Right atrium auricular region (tissue), 2 donors: Measurements from ENCODE around the gene CEP83. TPM values are rescaled to one million over a fixed set of nuclear protein-coding genes. Genes with fewer than 3 reads are reported as not detected.

Experiments used
- DNase-seq: peaks from one replicate; pipeline ENCODE4 v3.0.0-alpha.2; 2019; ENCODE audit warnings: low spot score
- H3K27ac ChIP-seq, 2 donors: fragments of 200-600 bp; sonication (generic); 1 replicate in 1 of 2; 2 replicates in 1 of 2; pipeline ENCODE4 v1.5.1; 2016 to 2019
- H3K27me3 ChIP-seq, 2 donors: fragments of 200-600 bp; sonication (generic); one replicate each; pipeline versions ENCODE4 v1.5.1 to v1.6.0; 2017 to 2019
- H3K36me3 ChIP-seq: fragments of 200-600 bp; sonication (generic); one replicate; pipeline ENCODE4 v1.5.1; 2016
- H3K4me1 ChIP-seq, 2 donors: fragments of 200-600 bp; sonication (generic); one replicate each; pipeline versions ENCODE4 v1.5.1 to v1.6.0; 2017 to 2019
- H3K4me3 ChIP-seq, 2 donors: fragments of 200-600 bp; sonication (generic); 1 replicate in 1 of 2; 2 replicates in 1 of 2; pipeline ENCODE4 v1.5.1; 2017 to 2019; ENCODE audit warnings: mild to moderate bottlenecking in 1 of 2, moderate library complexity in 1 of 2
- H3K9me3 ChIP-seq, 2 donors: fragments of 200-600 bp; sonication (generic); one replicate each; pipeline ENCODE4 v1.5.1; 2019
- CTCF ChIP-seq, 2 donors: fragments of 200-600 bp; sonication (generic); IDR thresholded peaks; one replicate each; pipeline ENCODE4 v1.5.1; 2019; ENCODE audit warnings: antibody characterized with exemption in 2 of 2
- total RNA-seq, 2 donors: library from RNA; depleted of rRNA; stranded (reverse); fragments of >200 nt; gene quantifications; one replicate each; pipeline ENCODE4 v1.1.0, GENCODE V29; 2016

CEP83 gene
- total RNA-seq, 2 donors from 2014 or later: 13.0 to 16.6 TPM

GRCh38 chr12:94290353-94290752 lies 169.3 kb downstream of the CEP83 start:
- no peak overlapping the region for H3K4me3 ChIP-seq
- DNase-seq: no peak
- no peak for TF ChIP-seq CTCF (IDR thresholded peaks at IDR 0.05)
- no peaks in the 10 kb centered on the region for H3K9me3 ChIP-seq
- H3K27ac ChIP-seq: peak overlapping the region; percentile 70 to 86
- no peaks in the 10 kb centered on the region for H3K27me3 ChIP-seq
- H3K36me3 ChIP-seq: no peaks in the 10 kb centered on the region
- peaks cover 0 to 30% of the 10 kb centered on the region in 2 donors for H3K4me1 ChIP-seq

- Histone ChIP-seq H3K27ac (peak overlapping the region; percentile 70 to 86), H3K9me3 (no peaks in the 10 kb centered on the region), H3K4me1 (peaks cover 0 to 30% of the 10 kb centered on the region in 2 donors), H3K27me3 (no peaks in the 10 kb centered on the region), H3K4me3 (no peak overlapping the region), H3K36me3 (no peaks in the 10 kb centered on the region)
- DNase-seq: no peak
- no peak for TF ChIP-seq CTCF (IDR thresholded peaks at IDR 0.05)
Observed at GRCh38 chr12:94289461-94290312, 170.0 kb downstream of the CEP83 start.

GRCh38 chr12:94287245-94287628 lies 172.4 kb downstream of the CEP83 start:
- H3K27me3 ChIP-seq: no peaks in the 10 kb centered on the region
- no peak overlapping the region for H3K27ac ChIP-seq
- H3K4me3 ChIP-seq: no peak overlapping the region
- H3K36me3 ChIP-seq: no peaks in the 10 kb centered on the region
- H3K4me1 ChIP-seq: peaks cover 0 to 30% of the 10 kb centered on the region in 2 donors
- no peak for TF ChIP-seq CTCF (IDR thresholded peaks at IDR 0.05)
- no peaks in the 10 kb centered on the region for H3K9me3 ChIP-seq
- DNase-seq: no peak

GRCh38 chr12:94286583-94287244 lies 173.0 kb downstream of the CEP83 start:
- no peaks in the 10 kb centered on the region for H3K36me3 ChIP-seq
- no peak for DNase-seq

GRCh38 chr12:94285943-94286582 lies 173.6 kb downstream of the CEP83 start:
- Histone ChIP-seq H3K4me3 (no peak overlapping the region), H3K27me3 (no peaks in the 10 kb centered on the region), H3K36me3 (no peaks in the 10 kb centered on the region), H3K27ac (no peak overlapping the region), H3K4me1 (peaks cover 0 to 28% of the 10 kb centered on the region in 2 donors), H3K9me3 (no peaks in the 10 kb centered on the region)
- no peak for DNase-seq
- TF ChIP-seq CTCF (IDR thresholded peaks at IDR 0.05): no peak

More at GRCh38 chr12:94286583-94287244, 173.0 kb downstream of the CEP83 start:
- peaks cover 0 to 30% of the 10 kb centered on the region in 2 donors for H3K4me1 ChIP-seq
- H3K27me3 ChIP-seq: no peaks in the 10 kb centered on the region
- no peaks in the 10 kb centered on the region for H3K9me3 ChIP-seq
- H3K27ac ChIP-seq: no peak overlapping the region
- TF ChIP-seq CTCF (IDR thresholded peaks at IDR 0.05): no peak
- no peak overlapping the region for H3K4me3 ChIP-seq
